GM12878 (cell line): ENCODE data around the gene PHACTR1. TPM values are rescaled to one million over a fixed set of nuclear protein-coding genes. Genes with fewer than 3 reads are reported as not detected.

ENCODE experiments used
- ATAC-seq: fragments of 200-7000 bp; cut with Tn5 transposase; 3 replicates; pipeline ENCODE4 v1.9.1; 2020; ENCODE audit warnings: mild to moderate bottlenecking, moderate library complexity
- BruUV-seq: library from RNA; stranded (reverse); fragments of 400-500 nt; replicated peaks from 2 replicates; lab custom pipeline; 2021; lab: Mats Ljungman, UMichigan
- CTCF ChIA-PET: fragments of 300-600 bp; sonication (Branson Sonifier 250); formaldehyde crosslinking; extraction: SDS; loops from one replicate; lab custom pipeline; 2021; ENCODE audit warnings: inconsistent platforms; lab: Yijun Ruan, JAX
- POLR2A ChIA-PET: fragments of 350-600 bp; formaldehyde crosslinking; extraction: SDS; loops from one replicate; lab custom pipeline; 2021; ENCODE audit warnings: inconsistent platforms; lab: Charles Lee
- RAD21 ChIA-PET: fragments of 300-600 bp; sonication (Branson Sonifier 250); formaldehyde crosslinking; loops from one replicate; lab custom pipeline; 2023; ENCODE audit warnings: antibody characterized with exemption; ENCODE audit not compliant: unreplicated experiment; lab: Charles Lee
- SMC1A ChIA-PET: fragments of 300-600 bp; sonication (Branson Sonifier 250); formaldehyde crosslinking; loops from one replicate; lab custom pipeline; 2023; ENCODE audit not compliant: unreplicated experiment, uncharacterized antibody; lab: Charles Lee
- DNase-seq: peaks from one replicate; pipeline ENCODE4 v3.0.0-alpha.2; 2011; ENCODE audit warnings: low read depth, low spot score
- FAIRE-seq: peaks from 3 replicates; lab custom pipeline; 2011; peaks lifted over from hg19 to GRCh38; lab: Jason Lieb, UNC
- H2AFZ ChIP-seq: 2 replicates; pipeline ENCODE4 v1.6.0; 2011; ENCODE audit warnings: low read depth, low read length, control low read depth; ENCODE audit not compliant: control insufficient read depth
- H3K27ac ChIP-seq: 2 replicates; pipeline ENCODE4 v1.5.1; 2011; ENCODE audit warnings: control low read depth; ENCODE audit not compliant: control insufficient read depth, insufficient read depth
- H3K27me3 ChIP-seq, 2 experiments: replicated peaks in 1 of 2; 2 replicates each; pipeline versions ENCODE4 v1.6.0 to v1.6.1; 2011; ENCODE audit warnings: low read length in 1 of 2; ENCODE audit not compliant: control insufficient read depth in 2 of 2, insufficient read depth in 2 of 2
- H3K36me3 ChIP-seq, 2 experiments: 2 replicates each; pipeline ENCODE4 v1.5.1; 2011; ENCODE audit warnings: low read length in 1 of 2; ENCODE audit not compliant: control insufficient read depth in 2 of 2, insufficient read depth in 2 of 2
- H3K4me1 ChIP-seq: 2 replicates; pipeline ENCODE4 v1.6.1; 2011; ENCODE audit warnings: mild to moderate bottlenecking, low read length, moderate library complexity, mixed read lengths; ENCODE audit not compliant: control insufficient read depth, insufficient read depth
- H3K4me2 ChIP-seq: 2 replicates; pipeline ENCODE4 v1.6.0; 2011; ENCODE audit warnings: control low read depth; ENCODE audit not compliant: control insufficient read depth, insufficient read depth
- H3K4me3 ChIP-seq: fragments of 200-600 bp; sonication (generic); 2 replicates; pipeline ENCODE4 v1.5.1; 2016
- H3K79me2 ChIP-seq: 2 replicates; pipeline ENCODE4 v1.6.0; 2011; ENCODE audit warnings: low read length; ENCODE audit not compliant: control insufficient read depth, insufficient read depth
- H3K9ac ChIP-seq: 2 replicates; pipeline ENCODE4 v1.8.0; 2011; ENCODE audit warnings: low read length, control low read depth, mixed read lengths; ENCODE audit not compliant: control insufficient read depth, insufficient read depth
- H3K9me3 ChIP-seq: replicated peaks from 3 replicates; pipeline ENCODE4 v1.5.1; 2011; ENCODE audit warnings: mild to moderate bottlenecking, low read length; ENCODE audit not compliant: control insufficient read depth, insufficient read depth
- H4K20me1 ChIP-seq: 2 replicates; pipeline ENCODE4 v1.6.0; 2011; ENCODE audit not compliant: control insufficient read depth, insufficient read depth
- ASH2L ChIP-seq: fragments of 300-600, 200-600 bp; sonication (generic); IDR thresholded peaks from 2 replicates; pipeline ENCODE4 v1.6.1; 2017; ENCODE audit warnings: low read depth, mild to moderate bottlenecking, borderline replicate concordance
- ATF2 ChIP-seq: IDR thresholded peaks from 2 replicates; pipeline ENCODE4 v1.6.1; 2012; ENCODE audit warnings: low read length, inconsistent platforms
- ATF7 ChIP-seq: fragments of 450-650 bp; IDR thresholded peaks from 2 replicates; pipeline ENCODE4 v1.6.1; 2016; ENCODE audit warnings: low read depth, mild to moderate bottlenecking
- CBFB ChIP-seq: IDR thresholded peaks from 2 replicates; pipeline ENCODE4 v1.6.1; 2016; ENCODE audit warnings: antibody characterized with exemption, low read depth
- IRF4 ChIP-seq: IDR thresholded peaks from 2 replicates; pipeline ENCODE4 v1.6.1; 2011; ENCODE audit warnings: low read depth, low read length
- PKNOX1 ChIP-seq: fragments of 450-650 bp; IDR thresholded peaks from 2 replicates; pipeline ENCODE4 v1.6.1; 2016; ENCODE audit warnings: mild to moderate bottlenecking
- POLR2A ChIP-seq: IDR thresholded peaks from 2 replicates; pipeline ENCODE4 v1.6.1; 2011; ENCODE audit warnings: low read depth, mild to moderate bottlenecking, low read length
- PRDM15 ChIP-seq: fragments of 450-650 bp; formaldehyde crosslinking; IDR thresholded peaks from 2 replicates; pipeline ENCODE4 v1.4.0; 2020; ENCODE audit warnings: mild to moderate bottlenecking, moderate library complexity
- SP1 ChIP-seq: IDR thresholded peaks from one replicate; pipeline ENCODE4 v1.6.1; 2011; ENCODE audit warnings: low read depth, low read length
- ZNF24 ChIP-seq: fragments of 450-650 bp; IDR thresholded peaks from 2 replicates; pipeline ENCODE4 v1.6.1; 2017; ENCODE audit warnings: antibody characterized with exemption, mild to moderate bottlenecking
- ZNF622 ChIP-seq: fragments of 450-650 bp; IDR thresholded peaks from 2 replicates; pipeline ENCODE4 v1.6.1; 2017; ENCODE audit warnings: mild to moderate bottlenecking, inconsistent platforms
- in situ Hi-C: fragments of 300-500 bp; cut with MboI; formaldehyde crosslinking; loops from 9 replicates; pipeline ENCODE4 v1.14.3; 2018; ENCODE audit warnings: mixed read lengths
- intact Hi-C: fragments of 100-400 bp; cut with micrococcal nuclease; formaldehyde crosslinking; loops from one replicate; pipeline ENCODE4 v1.14.2; 2022; ENCODE audit not compliant: unreplicated experiment
- polyA plus RNA-seq, 11 experiments: library from polyadenylated mRNA; depleted of rRNA in 4 of 11; unstranded in 6 of 11; stranded (reverse) in 5 of 11; fragments of >200 nt; fragmentation: Nextera tagmentation in 4 of 11; fragmentation: Illumina TruSeq in 1 of 11; extraction: Ambion mirVana in 4 of 11; extraction: Trizol in 1 of 11; gene quantifications; 1 replicate in 1 of 11; 2 replicates in 10 of 11; pipeline versions ENCODE4 v1.2.1 to v1.2.3, GENCODE V29; 2011 to 2016; ENCODE audit warnings: inconsistent platforms in 2 of 11, missing spikeins in 2 of 11, low read depth in 1 of 11
- total RNA-seq, 4 experiments: library from RNA; depleted of rRNA in 3 of 4; stranded (reverse); fragments of >200 nt in 3 of 4; fragmentation: Illumina TruSeq in 1 of 4; extraction: Trizol in 1 of 4; gene quantifications; 2 replicates each; pipeline versions ENCODE4 v1.2.1 to v1.2.3, GENCODE V29; 2013 to 2021

Gene PHACTR1
- total and polyA plus RNA-seq, 10 of the 15 experiments (the other 5 are each of a cell fraction or from before 2014, with no cell fraction given) = 34.2 to 94.6 (median 62.3) TPM

GRCh38 chr6:12873691-12874090, 157.1 kb downstream of the PHACTR1 start:
- SMC1A ChIA-PET = no interaction called here
- CTCF ChIA-PET = no interaction called here
- H3K27me3 ChIP-seq = peaks cover 0 to 1% of the 10 kb centered on the region in 2 experiments; a peak in 3 of 4 replicates
- H3K4me1 ChIP-seq = no peaks in the 10 kb centered on the region
- H3K9ac ChIP-seq = no peak overlapping the region
- H3K9me3 ChIP-seq = no peaks in the 10 kb centered on the region
- in situ Hi-C loops = no loop called here
- H3K4me2 ChIP-seq = no peak overlapping the region
- no TSS peak for BruUV-seq
- no peak overlapping the region for H2AFZ ChIP-seq
- H3K36me3 ChIP-seq = no peaks in the 10 kb centered on the region
- no peak overlapping the region for H3K27ac ChIP-seq
- ATAC-seq = no peak
- H3K4me3 ChIP-seq = no peak overlapping the region
- FAIRE-seq = no peak
- no peak for DNase-seq
- RAD21 ChIA-PET = no interaction called here
- POLR2A ChIA-PET = no interaction called here
- H3K79me2 ChIP-seq = no peaks in the 10 kb centered on the region
- TF ChIP-seq ATF7 (no peak), POLR2A (no peak), CBFB (no peak), PRDM15 (CRISPR knock-in tag) (no peak), ZNF24 (no peak), ATF2 (no peak), SP1 (no peak), PKNOX1 (no peak), IRF4 (no peak), ASH2L (no peak), ZNF622 (no peak)
- intact Hi-C loops = no loop called here
- H4K20me1 ChIP-seq = no peaks in the 10 kb centered on the region
